Endothelial cell of hepatic sinusoid (primary cell): ENCODE data around the gene RABGAP1L.
"Not testable (repeated sequence)": the region's sequence is repeated elsewhere in the genome, so short reads cannot be mapped to it uniquely, and the experiment has no call there.

Source experiments
- in situ Hi-C: cut with HindIII; loops from 2 replicates; pipeline ENCODE4 v1.10.0; 2017; ENCODE audit warnings: low sequenced_read_pairs

Gene RABGAP1L

DNA sequence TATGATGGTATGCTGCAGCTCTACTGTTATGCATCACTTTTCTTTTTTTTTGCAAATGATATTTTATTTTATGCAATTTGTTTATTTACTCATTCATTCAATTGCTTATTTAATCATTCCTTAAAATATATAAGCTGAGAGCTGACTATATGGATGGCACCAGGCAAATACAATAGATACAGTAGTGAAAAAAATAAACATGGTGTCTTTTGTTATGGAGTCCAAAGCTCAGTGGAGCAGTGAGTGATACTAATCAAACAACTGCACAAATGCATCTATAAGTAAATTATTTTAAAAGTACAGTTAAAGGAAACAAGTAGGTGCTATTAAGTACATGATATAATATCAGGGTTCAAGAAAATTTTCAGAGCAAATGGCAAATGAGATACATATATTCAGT is 534.2 kb downstream of the RABGAP1L start:
- in situ Hi-C loops, result not testable (repeated sequence)

DNA sequence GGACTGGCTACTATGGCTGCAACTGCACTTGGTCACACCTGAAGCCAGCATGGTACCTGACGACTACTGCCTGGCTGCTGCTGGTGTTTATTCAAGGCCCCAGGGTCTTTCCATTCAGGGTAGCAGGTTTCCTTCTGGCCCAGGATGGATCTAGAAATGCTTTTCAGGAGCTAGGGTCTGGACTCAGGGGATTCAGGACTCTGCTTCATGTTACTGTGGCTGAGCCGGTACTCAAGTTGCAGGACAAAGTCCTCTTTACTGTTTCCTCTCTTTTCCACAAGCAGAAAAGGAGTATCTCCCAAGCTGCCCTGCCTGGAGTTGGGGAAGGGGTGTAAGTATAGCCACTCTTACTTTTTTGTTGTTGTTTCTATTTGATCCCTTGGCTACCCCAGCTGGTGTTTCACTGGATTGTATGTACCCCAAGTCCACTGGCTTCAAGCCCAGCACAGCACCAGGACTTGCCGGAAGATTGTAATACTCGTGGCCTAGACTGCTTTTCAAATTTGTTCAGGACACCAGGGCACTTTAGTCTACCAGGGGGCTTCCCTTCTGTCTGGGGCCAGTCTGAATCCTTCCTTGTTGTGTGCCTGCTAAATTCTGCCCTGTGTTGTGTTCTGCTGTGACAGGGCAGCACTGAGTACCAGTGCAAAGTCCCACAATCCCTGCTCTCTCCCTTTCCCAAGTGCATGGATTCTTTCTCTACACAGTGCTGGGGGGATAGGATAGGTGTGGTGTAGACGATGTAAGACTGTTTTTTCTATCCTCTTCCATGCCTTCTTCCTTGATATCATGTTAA is 536.9 kb downstream of the RABGAP1L start:
- in situ Hi-C loops, result no loop called here

- in situ Hi-C loops, result loop anchor here (25.0 kb wide), 1 partner anchor 438 kb away; no protein-coding TSS in a partner anchor
These were observed 541.0 kb downstream of the RABGAP1L start for GRCh38 chr1:174700314-174700713.

GRCh38 chr1:174700775-174701174 is 541.5 kb downstream of the RABGAP1L start:
- in situ Hi-C loops, result loop anchor here (25.0 kb wide), 1 partner anchor 438 kb away; no protein-coding TSS in a partner anchor

GRCh38 chr1:174701565-174701964 is 542.2 kb downstream of the RABGAP1L start:
- in situ Hi-C loops, result loop anchor here (25.0 kb wide), 1 partner anchor 439 kb away; no protein-coding TSS in a partner anchor

GRCh38 chr1:174702011-174702410 is 542.7 kb downstream of the RABGAP1L start:
- in situ Hi-C loops, result loop anchor here (25.0 kb wide), 1 partner anchor 440 kb away; no protein-coding TSS in a partner anchor

GRCh38 chr1:174703309-174703708 is 544.0 kb downstream of the RABGAP1L start:
- in situ Hi-C loops, result loop anchor here (25.0 kb wide), 1 partner anchor 441 kb away; no protein-coding TSS in a partner anchor

DNA sequence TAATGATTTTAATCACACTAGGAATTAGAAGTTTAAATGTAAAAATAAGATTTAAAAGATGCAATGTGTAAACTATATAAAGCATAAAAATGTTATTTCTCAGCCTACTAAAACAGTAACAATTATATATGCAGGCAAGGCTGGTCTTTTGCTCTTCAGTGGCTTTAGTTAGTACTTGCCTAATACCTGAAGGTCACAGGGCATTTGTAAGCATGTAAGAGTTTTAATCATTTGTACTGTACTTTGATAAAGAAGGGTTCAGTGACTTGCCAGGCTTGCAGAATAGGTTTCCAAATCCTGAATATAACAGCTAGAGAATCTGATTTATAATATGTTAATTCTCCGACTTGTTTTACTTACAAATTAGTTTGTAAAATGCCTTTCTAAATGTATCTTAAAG is 545.0 kb downstream of the RABGAP1L start:
- in situ Hi-C loops, result loop anchor here (25.0 kb wide), 1 partner anchor 442 kb away; no protein-coding TSS in a partner anchor

DNA sequence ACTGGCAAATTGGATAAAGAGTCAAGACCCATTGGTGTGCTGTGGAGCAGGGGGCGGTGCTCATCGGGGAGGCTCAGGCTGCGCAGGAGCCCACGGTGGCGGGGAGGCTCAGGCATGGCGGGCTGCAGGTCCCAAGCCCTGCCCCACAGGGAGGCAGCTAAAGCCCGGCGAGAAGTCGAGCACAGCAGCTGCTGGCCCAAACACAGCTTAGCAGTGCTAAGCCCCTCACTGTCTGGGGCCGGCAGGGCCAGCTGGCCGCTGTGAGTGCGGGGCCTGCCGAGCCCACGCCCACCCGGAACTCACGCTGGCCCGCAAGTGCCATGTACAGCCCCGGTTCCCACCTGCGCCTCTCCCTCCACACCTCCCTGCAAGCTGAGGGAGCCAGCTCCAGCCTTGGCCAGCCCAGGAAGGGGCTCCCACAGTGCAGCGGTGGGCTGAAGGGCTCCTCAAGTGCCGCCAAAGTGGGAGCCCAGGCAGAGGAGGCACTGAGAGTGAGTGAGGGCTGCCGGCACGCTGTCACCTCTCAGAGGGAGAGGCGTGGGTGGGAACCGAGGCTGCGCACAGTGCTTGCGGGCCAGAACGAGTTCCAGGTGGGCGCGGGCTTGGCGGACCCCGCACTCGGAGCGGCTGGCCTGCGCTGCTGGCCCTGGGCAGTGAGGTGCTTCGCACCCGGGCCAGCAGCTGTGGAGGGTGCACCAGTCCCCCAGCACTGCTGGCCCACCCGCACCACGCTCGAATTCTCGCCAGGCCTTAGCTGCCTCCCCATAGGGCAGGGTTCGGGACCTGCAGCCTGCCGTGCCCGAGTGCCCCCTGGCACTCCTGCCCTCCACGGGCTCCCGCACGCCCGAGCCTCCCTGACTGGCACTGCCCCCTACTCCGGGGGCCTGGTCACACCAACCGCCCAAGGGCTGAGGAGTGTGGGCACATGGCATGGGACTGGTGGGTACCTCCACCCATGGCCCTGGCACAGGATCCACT is 551.8 kb downstream of the RABGAP1L start:
- in situ Hi-C loops, result loop anchor here (25.0 kb wide), 1 partner anchor 449 kb away; no protein-coding TSS in a partner anchor

- in situ Hi-C loops, result loop anchor here (25.0 kb wide), 1 partner anchor 450 kb away; no protein-coding TSS in a partner anchor
These were observed 552.5 kb downstream of the RABGAP1L start for GRCh38 chr1:174711848-174712247.

- in situ Hi-C loops, result loop anchor here (25.0 kb wide), 1 partner anchor 450 kb away; no protein-coding TSS in a partner anchor
These were observed 553.2 kb downstream of the RABGAP1L start for GRCh38 chr1:174712541-174712940.

- in situ Hi-C loops, result loop anchor here (25.0 kb wide), 1 partner anchor 451 kb away; no protein-coding TSS in a partner anchor
These were observed 554.5 kb downstream of the RABGAP1L start for GRCh38 chr1:174713796-174714195.

DNA sequence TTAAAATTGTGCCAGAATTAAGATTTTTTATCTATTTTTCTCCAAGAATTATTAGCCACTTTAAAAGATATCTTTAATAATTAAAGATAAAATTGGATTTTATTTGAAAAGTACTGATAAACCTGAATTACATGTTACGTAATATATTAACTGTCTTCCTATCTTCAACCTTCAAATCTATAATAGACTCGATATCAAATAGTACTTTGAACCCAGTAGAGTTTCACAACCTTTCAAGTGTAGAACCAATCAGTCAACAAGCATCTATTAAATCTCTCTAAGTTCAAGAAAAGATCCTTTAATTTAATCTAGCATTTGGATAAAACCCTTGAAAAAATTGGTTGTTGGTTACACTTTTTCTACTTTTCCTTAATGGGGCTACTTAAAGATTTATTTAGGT is 559.9 kb downstream of the RABGAP1L start:
- in situ Hi-C loops, result loop anchor here (25.0 kb wide), 1 partner anchor 457 kb away; no protein-coding TSS in a partner anchor

GRCh38 chr1:174720618-174721017 is 561.3 kb downstream of the RABGAP1L start:
- in situ Hi-C loops, result loop anchor here (25.0 kb wide), 1 partner anchor 458 kb away; no protein-coding TSS in a partner anchor

GRCh38 chr1:174721246-174721645 is 561.9 kb downstream of the RABGAP1L start:
- in situ Hi-C loops, result loop anchor here (25.0 kb wide), 1 partner anchor 459 kb away; no protein-coding TSS in a partner anchor

- in situ Hi-C loops, result loop anchor here (25.0 kb wide), 1 partner anchor 462 kb away; no protein-coding TSS in a partner anchor
These were observed 564.5 kb downstream of the RABGAP1L start for GRCh38 chr1:174723816-174724215.

GRCh38 chr1:174724219-174724618 is 564.9 kb downstream of the RABGAP1L start:
- in situ Hi-C loops, result loop anchor here (25.0 kb wide), 1 partner anchor 462 kb away; no protein-coding TSS in a partner anchor

- in situ Hi-C loops, result no loop called here
These were observed 567.0 kb downstream of the RABGAP1L start for GRCh38 chr1:174726167-174726879.

DNA sequence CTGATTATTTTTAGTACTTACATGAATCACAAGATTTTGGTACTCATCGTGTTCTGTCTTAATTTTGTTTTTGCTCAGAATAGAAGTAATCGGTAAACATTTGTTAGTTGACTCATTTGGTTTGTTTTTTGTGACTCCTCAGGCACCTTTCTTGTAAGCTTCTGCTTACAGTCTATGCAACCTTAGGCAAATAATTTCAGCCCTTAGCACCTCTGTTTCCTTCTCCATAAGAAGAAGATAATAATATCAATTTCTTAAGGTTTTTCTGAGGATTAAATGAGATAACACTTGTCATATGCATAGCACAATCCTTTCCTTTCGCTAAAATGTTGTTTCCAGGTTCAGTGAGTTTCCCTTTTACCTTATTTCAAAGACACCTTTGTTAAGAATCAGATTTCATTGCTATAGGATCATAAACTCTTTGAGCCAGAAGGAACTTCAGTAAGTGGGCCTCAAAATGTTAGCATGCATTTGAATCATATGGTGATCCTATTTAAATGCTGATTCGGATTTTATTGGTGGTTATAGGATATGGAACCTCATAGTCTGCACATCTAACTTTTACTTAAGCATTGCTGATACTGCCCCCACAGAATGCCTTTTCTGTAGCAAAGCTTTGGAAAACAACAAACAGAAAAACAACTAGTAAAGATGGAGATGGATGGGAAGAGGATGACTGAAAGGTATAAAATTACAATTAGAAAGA is 567.7 kb downstream of the RABGAP1L start:
- in situ Hi-C loops, result no loop called here
